GM18519 (cell line): ENCODE measurements around the gene PGAP6.
"Not testable (repeated sequence)": the region's sequence is repeated elsewhere in the genome, so short reads cannot be mapped to it uniquely, and the experiment has no call there.

Experiments
- ATAC-seq: cut with Tn5 transposase; IDR thresholded peaks from one replicate; pipeline ENCODE4 v1.9.1; 2021; ENCODE audit warnings: mild to moderate bottlenecking, moderate library complexity; ENCODE audit not compliant: unreplicated experiment, low FRiP score

PGAP6 gene

DNA sequence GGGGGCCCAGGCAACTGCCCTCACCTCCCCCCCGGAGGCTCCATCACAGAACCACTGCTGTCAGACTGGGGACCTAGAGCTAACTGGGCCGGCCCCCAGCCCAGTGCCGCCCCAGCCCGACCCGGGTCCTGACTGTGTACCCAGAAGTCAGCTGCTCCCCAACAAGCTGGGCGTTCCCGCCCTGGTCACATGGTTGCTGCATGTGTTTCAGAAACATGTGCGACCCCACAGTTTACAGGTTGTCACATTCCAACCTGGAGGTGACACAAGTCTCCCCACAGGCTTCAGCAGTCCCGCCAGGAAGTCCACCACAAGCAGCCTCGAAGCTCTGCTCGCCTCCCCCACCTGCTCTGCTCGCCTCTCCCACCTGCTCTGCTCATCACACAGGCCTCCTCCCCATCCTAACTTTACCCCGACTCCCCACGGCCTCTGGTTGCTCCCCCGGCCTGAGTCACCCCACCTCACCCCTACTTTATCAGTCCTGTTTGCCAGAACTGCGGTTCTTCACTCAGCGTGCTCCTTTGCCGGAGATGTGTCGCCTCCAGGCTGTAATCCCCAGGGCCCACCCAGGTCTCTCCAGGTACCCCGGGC lies 12.4 kb downstream of the PGAP6 start:
- ATAC-seq, result no peak

DNA sequence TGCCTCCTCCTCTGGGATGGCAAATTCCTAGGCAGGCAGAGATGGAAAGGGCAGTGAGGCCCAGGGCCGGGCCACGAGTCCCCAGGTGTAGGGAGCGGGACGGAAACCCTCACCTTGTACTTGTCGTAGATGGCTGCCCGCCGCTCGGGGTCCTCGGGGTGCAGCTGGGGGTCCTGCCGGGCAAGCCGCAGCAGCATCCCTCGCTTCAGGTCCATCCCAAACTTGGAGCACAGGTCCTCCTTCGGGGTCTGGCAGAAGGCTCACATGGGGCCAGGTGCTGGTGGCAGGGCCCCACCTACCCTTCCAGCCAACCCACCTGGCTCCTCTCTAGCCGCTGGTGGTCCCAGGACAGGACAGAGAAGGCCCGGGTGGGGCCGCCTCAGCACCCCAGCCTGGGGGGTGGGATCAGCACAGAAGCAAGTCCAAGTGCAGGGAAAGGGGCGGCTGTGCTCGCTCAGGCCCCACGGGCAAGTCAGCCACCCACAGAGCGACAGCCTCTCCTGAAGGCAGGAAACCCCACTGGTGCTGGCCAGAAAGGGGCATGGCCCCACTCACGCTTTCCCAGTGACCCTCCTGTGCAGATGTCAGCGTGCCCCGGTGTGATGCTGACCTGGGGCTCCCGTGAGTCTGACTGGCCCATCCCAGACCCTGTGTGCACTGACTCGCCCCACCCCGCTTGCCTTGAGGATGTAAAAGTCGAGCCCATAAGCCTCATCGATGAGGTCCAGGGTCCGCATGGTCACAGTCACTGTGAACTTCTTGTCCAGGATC lies 13.2 kb downstream of the PGAP6 start:
- ATAC-seq, result no peak

DNA sequence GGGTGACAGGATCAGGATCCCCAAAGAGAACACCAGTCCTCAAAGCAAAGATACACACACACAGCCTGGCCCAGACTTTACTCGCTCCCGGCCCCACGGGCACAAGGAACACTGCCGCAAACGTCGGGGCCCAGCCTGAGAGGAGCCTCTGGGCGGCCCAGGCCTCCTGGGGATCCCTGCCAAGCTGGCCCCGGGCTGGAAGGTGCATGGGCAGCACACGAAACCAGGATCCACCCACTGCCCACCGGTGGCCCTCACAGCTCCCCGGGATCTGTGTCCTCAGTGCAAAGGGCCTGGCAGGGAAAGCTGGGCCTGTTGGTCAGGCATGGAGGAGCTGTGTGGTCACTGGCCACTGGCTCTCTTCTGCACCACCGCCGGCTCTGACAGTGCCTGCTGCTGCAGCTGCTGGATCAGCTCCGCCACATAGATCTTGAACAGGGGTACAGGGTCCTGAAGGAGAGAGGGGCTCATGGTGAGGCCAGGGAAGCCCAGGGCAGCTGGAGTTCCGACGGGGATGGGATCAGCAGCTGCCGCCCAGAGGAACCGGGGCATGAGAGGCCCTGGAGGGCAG lies 14.4 kb downstream of the PGAP6 start:
- ATAC-seq, result no peak

DNA sequence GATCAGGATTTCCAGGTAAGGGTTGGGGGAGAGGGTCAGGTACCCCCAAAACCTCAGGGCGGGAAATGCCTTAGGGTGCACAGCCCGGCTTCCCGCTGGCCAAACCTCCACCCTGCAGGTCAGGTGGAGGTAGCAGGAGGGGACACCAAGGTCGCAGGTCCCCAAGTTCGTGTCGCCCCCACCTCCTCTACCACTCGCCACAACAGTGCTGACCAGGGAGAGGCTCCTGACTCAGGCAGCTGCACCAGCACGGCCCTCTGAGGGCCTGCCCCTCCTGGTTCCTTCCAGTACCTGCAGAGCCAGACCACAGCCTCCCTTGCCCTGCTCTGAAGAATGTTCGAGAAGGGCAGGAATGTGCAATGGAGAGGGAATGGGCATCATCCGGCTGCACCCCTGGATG lies 15.3 kb downstream of the PGAP6 start:
- ATAC-seq, result no peak

DNA sequence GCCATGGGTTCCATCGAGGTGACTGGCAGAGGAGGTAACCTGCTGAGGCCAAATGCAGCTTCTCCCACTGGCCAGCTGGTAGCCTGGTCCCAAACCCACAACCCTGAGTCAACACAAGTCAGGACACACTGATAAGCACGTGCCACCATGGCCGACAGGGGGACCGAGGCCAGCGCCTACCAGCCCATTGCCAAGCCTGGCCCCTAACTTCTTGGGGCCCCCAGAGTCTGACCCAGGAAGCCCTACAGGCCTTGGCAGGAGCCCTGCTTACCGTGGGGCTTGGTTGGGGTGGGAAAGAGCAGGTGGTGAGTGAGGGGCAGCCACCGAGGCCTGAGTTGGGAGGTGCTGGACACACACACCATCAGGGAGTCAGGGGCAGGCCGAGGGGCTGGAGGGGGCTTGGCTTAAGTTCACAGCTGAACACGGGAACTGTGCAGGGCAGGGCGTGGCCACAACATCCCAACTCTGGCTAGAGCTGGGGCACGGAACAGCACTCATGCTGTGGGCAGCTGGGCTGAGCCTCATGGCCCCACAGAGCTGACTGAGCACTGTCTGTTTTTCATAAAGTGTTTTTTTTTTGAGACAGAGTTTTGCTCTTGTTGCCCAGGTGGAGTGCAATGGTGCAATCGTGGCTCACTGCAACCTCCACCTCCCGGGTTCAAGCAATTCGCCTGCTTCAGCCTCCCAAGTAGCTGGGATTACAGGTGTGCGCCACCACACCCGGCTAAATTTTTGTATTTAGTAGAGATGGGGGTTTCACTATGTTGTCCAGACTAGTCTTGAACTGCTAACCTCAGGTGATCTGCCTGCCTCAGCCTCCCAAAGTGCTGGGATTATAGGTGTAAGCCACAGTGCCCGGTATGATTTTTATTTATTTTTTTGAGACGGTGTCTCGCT lies 16.9 kb downstream of the PGAP6 start:
- ATAC-seq, result no peak

DNA sequence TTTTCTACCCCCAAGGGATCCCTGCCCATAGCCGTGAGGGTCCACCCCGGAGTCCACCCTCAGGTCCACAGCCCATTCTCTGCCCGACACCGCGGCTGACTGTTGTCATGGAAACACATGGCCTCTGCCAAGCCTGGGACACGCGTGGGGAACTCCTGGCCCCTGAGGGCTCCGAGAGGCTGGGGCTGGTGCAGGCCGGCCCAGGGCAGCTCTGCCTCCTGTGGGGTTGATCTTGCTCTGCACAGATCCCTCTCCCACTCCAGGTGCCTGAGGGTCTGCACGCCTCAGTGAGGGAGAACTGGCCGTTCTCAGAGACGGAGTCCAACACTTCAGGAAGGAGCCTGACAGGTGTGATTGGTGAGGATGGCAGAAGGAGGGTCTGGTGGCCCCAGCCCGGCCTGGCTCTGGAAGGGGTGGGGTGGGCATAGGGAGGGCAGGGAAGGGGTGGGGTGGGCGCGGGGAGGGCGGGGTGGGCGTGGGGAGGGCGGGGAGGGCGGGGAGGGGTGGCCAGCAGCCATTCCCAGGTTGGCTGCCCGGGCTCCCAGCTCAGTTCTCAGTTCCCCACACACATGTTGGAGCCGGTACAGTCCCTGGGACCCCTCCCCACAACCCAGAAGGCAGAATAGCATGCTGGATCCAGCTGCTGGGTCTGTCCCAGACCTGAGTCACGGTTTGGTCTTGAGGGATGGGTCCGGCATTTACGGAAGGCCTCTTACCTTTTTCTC lies 17.9 kb downstream of the PGAP6 start:
- ATAC-seq, result no peak

DNA sequence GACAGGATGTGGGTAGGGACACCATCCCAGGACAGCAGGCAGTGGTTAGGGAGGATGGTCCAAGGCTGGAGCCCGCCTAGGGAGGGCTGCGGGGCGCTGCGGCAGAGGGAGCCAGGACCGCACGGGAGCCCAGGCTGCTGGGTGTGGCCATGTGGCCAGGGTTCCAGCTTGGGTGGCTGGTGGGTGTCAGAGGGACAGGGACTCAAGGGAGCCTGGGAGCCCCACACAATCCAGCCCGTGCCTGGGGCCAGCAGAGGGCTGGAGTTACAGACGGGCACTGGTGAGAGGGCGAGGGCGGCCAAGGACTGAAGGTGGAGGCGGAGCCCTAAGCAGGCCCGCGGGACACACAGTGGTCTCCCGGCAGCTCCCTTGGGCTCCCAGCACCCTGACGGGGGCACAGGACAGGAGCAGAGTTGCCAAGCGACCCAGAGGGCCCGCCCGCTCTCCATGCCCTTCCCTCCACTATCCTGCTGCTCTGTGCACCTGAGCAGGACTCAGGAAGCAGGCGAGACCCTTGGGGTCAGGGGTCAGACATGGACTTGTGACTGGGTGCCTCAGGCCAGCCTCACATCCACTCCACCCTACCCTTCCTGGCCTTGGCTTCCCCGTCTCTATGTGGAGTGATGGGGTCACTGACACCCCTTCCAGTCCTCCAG lies 18.5 kb downstream of the PGAP6 start:
- ATAC-seq, result no peak

DNA sequence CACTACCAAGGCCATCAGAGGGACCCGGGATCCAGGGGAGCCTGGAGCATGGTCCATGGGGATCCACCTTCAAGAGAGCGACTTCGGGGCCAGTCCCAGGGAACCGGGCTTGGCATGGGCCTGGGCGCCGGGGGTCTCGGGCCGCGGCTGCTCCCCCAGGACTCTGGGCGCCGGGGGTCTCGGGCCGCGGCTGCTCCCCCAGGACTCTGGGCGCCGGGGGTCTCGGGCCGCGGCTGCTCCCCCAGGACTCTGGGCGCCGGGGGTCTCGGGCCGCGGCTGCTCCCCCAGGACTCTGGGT lies 19.1 kb downstream of the PGAP6 start:
- not testable (repeated sequence) for ATAC-seq

DNA sequence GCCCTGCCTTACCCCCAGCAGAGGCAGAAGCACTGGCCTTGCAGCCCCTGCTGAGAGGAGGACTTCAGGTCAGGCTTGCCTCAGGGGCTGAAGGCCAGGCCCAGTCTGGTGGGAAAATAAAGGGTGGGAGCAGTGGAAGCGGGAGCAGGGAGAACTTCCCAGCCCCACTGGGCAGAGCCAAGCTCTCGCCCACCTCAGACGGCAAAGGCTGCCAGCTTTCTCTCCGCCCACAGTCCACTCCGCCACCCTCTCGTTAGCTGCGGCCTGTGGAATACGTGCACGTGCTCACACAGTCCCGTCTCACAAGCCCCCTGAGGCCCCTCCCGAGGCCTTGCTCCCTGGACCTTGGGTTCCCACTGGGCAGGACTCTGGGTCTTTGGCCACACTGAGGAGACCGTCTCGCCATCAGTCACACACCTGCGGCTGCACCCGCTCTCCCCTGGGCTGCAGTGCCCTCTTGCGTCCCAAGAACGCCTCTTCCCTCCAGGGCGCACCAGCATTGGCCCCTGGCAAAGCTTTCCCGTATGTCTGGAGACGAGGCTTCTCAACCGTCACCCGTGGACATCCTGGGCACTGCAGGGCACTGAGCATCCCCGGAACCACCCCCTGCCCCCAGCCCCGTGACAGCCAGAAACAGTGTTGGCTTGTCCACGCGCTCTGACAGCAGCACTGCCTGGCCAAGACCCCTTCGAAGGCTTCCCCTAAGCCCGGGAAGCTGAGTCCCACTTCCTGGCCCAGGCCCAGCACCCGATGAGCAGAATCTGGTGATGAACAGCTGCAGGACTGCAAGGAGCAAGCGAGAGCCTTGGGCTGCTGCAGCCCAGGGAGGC lies 19.7 kb downstream of the PGAP6 start:
- no peak for ATAC-seq

DNA sequence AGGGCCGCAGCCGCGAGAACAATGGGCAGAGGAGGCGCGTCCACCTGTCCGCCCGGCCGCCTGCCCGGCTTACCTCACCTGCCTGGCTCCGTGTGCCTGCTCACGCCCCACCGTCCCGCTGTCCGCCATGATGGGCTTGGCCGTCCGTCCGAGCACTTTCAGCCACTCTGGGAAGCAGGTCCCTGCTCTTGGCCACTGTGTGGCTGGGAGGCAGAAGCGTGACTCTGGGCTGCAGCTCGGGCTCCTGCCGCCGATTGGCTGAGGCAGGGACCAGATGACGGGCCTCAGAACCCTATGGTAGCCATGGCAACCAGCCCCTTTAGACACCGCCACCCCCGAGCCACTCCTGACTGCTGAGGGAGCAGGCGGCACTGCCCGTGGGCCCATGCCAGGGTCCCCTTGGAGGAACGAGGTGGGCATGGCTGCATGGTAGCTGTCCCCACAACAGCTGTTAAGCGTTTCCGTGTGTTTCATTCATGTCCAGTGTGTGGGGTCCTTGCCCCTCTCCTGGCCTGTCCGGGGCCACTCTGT lies 20.4 kb downstream of the PGAP6 start:
- ATAC-seq, result no peak

DNA sequence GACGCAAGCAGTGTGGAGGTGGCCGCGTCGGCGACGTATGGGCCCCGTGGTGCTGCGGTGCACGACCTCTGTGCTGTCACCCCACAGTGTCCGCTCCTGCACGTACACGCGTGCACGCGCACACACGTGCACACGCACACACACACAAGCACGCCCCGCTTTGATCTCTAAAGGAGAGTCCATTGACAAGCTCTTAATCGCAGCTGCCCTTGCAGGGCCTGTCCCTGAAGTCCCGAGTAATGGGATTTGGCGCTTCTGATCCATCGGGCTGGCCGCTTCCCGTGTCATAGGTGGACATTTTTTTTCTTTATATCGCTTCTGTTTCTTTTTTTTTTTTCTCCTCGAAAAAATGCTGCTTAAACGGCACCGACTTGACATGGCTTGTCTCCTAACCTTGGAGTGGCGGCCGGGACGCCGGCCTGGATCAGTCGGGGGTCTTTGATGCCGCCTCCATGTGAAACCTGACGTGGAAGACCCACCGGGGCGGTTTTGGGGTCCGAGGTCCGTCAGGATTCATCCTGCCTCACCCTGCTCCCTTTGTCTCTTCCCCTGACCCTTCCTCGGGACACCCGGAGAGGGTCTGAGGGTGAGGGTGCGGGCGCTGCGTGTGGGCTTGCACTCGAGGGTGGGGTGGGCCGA lies 21.0 kb downstream of the PGAP6 start:
- ATAC-seq, result no peak

DNA sequence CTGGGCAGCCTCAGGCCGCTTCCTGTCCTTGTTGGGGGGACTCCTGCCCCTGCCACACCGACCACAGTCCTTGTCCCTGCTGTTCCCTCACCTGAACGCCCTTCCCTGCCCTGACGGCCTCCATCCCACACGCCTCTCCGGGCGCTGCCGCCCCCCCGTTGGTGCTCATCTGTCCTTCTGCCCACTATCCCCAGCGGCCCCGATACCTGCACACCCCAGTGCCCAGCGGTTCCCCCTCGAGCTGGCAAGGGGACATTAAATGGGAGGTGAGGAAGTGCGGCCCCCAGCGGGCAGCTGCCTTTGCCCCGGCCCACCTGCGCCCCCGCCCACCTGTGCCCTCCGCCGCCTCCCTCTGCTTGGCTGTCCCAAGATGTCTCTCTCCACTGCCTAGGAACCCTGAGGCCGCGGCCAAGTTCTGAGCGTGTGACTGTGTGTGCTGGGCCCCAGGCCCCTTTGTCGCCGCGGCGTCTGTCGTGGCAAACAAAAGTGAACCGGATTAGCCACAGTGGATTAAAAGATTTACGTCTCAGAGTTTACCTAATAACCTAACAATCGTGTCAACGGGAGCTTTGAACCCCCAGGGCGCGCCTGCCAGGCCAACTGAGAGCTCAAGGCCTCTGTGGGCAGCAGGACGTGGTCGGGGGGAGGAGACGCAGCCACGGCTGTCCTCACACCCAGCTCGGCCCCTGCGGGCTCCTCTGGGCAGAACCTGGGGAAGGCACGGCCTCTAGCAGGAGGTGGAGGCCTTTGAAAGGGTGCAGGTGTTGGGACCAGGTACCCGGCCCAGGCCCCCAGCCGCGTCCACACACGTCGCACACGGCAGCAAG lies 21.7 kb downstream of the PGAP6 start:
- no peak for ATAC-seq

DNA sequence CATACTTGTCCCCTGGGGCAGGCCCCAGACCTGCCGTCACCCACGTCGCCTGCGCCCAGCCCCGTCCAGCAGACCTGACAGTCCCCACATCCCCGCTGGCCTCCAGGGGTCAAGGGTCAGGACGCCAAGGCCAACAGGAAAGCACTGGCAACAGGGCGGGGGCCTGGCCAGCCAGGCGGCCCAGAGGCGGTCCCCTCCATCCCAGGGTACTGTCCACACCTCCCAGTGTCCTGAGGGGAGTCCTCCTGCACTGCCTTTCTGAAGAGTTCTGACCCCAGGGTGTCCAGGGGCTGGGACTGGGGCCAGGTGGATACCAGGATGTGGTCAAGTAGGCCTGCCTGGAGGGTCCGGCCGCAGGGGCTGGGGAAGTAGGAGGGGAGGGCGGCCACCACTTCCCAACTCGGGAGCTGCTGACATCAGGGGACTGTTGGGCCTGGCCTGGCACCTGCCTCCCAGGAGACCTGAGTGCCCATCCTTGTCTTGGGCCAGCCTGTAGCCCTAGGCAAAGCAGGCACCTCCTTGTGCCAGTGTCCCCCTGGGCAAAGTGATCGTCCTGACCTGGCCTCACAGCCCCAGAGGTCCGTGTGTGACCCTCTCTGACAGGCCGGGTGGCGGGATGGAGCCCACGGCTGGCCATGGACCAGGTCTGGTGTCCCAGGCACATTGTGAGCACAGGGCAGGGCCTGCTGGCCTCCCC lies 22.6 kb downstream of the PGAP6 start:
- no peak for ATAC-seq

DNA sequence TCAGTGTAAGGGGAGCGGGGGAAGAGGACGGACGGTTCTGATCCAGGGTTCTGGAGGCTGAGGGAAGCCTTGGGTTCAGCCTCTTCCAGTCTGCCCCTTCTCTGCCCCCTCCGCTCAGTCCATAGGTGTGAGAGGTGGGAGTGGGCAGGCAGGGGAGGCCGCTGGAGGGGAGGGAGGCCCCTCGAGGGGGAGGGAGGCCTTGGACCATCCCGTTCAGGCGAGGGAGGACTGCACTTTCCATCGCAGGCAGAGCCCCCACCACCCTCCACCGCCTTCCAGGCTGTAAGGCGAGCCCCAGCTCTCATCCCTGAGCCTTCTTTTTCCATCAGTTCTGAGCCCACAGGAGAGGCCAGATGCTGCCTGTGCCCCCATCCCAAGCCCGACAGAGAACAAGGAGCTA lies 25.0 kb downstream of the PGAP6 start:
- no peak for ATAC-seq

DNA sequence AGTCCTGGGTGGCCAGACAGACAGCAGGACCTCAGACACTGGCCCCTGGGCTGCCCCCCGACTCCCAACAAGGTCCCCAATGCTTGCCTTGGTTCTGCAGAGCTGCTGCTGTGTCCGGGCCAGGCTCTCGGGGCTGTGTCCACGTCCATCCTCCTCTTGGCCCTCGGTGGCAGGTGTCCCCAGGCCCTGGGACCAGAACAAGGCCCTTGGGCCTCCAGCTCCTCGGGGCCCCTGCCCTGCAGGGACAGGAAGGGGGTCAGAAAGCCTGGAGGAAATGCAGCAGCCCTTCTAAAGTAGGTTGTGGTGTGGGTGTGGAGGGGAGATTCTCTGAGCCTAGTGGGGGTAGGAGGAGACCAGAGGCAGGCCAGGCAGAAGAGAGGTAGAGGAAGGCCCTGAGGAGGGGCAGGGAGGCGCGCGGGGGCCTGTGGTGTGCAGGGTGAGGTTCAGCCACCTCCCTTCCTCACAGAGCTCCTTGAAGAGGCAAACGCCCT lies 26.8 kb downstream of the PGAP6 start:
- no peak for ATAC-seq

DNA sequence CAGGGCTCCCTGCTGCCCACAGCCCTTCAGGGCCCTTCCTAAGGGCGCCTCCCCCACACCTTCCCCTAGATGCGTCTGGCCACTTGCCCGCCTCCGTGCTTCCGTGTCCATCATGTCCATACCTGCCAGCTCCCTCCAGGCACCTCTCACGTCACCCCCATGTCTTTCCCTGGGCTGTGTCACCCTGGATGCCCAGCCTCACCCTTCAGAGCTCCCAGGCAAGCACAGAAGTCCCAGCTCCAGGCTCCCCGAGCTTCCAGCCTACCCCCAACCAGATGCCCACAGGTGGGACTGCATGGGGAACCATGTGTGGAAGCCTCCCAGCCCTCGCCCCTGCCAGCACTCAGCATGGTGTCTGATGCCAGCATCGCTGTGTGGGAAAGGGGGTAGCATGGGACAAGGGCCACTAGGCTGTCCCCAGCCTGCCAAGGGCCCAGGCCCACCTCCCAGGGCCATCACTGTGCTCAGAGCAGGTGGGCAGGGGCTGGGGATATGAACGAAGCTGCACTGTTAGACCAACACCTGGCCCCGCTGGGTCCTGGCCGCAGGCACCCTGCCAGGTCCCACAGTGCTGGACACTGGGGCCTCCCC lies 27.4 kb downstream of the PGAP6 start:
- no peak for ATAC-seq
